22Rv1 (cell line): ENCODE data around the gene RICTOR.

Source experiments
- H3K27ac ChIP-seq: fragments of 450-650 bp; 2 replicates; pipeline ENCODE4 v1.5.1; 2017
- ZFX ChIP-seq: fragments of 450-650 bp; IDR thresholded peaks from 2 replicates; pipeline ENCODE4 v1.6.1; 2017; ENCODE audit warnings: antibody characterized with exemption, borderline replicate concordance
- TF ChIP-seq, protein P1 (sequence below): fragments of 450-650 bp; IDR thresholded peaks from 2 replicates; pipeline ENCODE4 v1.5.1; 2017; ENCODE audit warnings: mild to moderate bottlenecking

The RICTOR gene

GRCh38 chr5:38953426-38954012 lies 120.7 kb downstream of the RICTOR start:
- no peak overlapping the region for H3K27ac ChIP-seq
- TF ChIP-seq, protein P1, sequence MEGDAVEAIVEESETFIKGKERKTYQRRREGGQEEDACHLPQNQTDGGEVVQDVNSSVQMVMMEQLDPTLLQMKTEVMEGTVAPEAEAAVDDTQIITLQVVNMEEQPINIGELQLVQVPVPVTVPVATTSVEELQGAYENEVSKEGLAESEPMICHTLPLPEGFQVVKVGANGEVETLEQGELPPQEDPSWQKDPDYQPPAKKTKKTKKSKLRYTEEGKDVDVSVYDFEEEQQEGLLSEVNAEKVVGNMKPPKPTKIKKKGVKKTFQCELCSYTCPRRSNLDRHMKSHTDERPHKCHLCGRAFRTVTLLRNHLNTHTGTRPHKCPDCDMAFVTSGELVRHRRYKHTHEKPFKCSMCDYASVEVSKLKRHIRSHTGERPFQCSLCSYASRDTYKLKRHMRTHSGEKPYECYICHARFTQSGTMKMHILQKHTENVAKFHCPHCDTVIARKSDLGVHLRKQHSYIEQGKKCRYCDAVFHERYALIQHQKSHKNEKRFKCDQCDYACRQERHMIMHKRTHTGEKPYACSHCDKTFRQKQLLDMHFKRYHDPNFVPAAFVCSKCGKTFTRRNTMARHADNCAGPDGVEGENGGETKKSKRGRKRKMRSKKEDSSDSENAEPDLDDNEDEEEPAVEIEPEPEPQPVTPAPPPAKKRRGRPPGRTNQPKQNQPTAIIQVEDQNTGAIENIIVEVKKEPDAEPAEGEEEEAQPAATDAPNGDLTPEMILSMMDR, result no peak

- H3K27ac ChIP-seq, result no peak overlapping the region
- TF ChIP-seq, protein P1, result no peak
- no peak for TF ChIP-seq ZFX
These were observed 125.7 kb downstream of the RICTOR start for GRCh38 chr5:38948501-38948900.

GRCh38 chr5:38944282-38944681 lies 129.9 kb downstream of the RICTOR start:
- no peak overlapping the region for H3K27ac ChIP-seq
- TF ChIP-seq, protein P1, result no peak
- no peak for TF ChIP-seq ZFX

DNA sequence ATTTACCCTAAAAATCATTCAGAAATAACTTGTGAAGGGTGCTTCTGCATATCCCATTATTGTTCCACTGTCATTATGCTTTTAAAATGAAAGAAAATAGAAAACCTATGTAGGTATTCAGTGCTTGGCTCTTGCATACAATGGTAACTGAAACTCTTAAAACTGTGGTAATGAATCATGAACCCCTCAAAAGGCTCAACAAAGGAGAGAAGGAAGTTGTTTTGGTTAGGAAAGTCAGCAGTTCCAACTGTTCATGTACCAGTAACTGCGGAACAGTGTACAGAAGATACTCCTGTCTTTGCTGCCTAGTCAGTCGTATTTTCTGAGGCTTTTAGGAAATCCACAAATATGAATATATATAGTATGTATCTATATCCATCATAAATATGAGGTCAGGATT lies 132.3 kb downstream of the RICTOR start:
- TF ChIP-seq, protein P1, result no peak
- no peak for TF ChIP-seq ZFX
- H3K27ac ChIP-seq, result no peak overlapping the region

DNA sequence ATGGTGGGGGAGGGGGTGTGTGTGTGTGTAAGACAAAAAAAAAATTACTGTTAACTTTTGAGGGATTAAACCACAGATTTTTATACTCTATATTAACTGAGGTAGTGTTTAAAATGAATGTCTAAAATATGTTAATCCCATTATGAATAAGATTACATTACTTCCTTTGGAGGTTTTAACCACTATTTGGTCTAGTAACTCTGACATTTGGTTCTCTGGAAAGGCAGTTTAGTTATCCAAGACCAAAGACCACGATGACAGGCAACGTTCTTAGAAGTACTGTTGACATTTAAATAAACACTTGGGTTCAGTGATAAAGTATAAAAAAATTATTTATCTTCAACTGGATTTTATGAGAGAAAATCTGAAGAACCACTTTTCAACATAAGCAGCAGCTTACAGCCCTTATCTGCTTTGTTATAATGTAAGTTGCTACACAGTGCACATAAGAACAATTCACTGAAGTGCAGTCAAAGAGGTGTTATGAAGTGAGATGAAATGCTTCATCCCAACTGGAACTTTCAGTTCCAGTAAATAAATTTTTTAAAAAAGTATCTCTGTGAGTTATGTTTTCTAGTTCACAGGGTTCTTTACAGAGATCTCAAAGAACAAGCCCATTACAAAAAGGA lies 133.9 kb downstream of the RICTOR start:
- H3K27ac ChIP-seq, result no peak overlapping the region
- TF ChIP-seq, protein P1, result no peak
- no peak for TF ChIP-seq ZFX

DNA sequence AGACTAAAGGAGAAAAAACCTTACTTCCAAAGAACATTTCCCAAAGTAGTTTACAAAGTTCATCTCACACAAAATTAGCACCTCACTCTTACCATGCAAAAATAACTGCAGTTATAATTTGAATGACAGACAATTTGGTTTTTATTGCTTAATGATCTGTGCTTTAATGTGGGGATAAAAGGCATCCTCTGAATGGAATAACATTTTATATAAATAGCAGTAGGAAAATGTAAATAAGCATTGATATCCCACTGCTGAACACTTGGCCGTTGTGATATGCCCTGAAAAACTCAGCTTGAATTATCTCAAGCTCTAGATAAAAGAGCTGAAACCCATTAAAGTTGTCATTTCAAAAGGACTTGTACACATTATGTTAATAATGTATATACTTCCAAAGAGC lies 135.2 kb downstream of the RICTOR start:
- TF ChIP-seq, protein P1, result no peak
- no peak for TF ChIP-seq ZFX
- no peak overlapping the region for H3K27ac ChIP-seq

GRCh38 chr5:38938424-38938823 lies 135.8 kb downstream of the RICTOR start:
- TF ChIP-seq ZFX, result no peak
- TF ChIP-seq, protein P1, result no peak
- no peak overlapping the region for H3K27ac ChIP-seq
